ES-I3 (cell line): Measurements from ENCODE around the gene SLC48A1.

Source experiments
- H3K36me3 ChIP-seq: 2 replicates; pipeline ENCODE4 v1.6.1; 2013; ENCODE audit warnings: mild to moderate bottlenecking, low read length, control low read depth, moderate library complexity; ENCODE audit not compliant: insufficient read depth
- H3K4me1 ChIP-seq: 2 replicates; pipeline ENCODE4 v1.6.1; 2013; ENCODE audit warnings: mild to moderate bottlenecking, control low read depth, low read length; ENCODE audit not compliant: insufficient read depth
- H3K9ac ChIP-seq: 2 replicates; pipeline ENCODE4 v1.6.1; 2013; ENCODE audit warnings: low read depth, mild to moderate bottlenecking, low read length, moderate library complexity
- H3K9me3 ChIP-seq: 2 replicates; pipeline ENCODE4 v1.6.1; 2013; ENCODE audit warnings: mild to moderate bottlenecking, low read length, moderate library complexity; ENCODE audit not compliant: control insufficient read depth, insufficient read depth

SLC48A1 gene

DNA sequence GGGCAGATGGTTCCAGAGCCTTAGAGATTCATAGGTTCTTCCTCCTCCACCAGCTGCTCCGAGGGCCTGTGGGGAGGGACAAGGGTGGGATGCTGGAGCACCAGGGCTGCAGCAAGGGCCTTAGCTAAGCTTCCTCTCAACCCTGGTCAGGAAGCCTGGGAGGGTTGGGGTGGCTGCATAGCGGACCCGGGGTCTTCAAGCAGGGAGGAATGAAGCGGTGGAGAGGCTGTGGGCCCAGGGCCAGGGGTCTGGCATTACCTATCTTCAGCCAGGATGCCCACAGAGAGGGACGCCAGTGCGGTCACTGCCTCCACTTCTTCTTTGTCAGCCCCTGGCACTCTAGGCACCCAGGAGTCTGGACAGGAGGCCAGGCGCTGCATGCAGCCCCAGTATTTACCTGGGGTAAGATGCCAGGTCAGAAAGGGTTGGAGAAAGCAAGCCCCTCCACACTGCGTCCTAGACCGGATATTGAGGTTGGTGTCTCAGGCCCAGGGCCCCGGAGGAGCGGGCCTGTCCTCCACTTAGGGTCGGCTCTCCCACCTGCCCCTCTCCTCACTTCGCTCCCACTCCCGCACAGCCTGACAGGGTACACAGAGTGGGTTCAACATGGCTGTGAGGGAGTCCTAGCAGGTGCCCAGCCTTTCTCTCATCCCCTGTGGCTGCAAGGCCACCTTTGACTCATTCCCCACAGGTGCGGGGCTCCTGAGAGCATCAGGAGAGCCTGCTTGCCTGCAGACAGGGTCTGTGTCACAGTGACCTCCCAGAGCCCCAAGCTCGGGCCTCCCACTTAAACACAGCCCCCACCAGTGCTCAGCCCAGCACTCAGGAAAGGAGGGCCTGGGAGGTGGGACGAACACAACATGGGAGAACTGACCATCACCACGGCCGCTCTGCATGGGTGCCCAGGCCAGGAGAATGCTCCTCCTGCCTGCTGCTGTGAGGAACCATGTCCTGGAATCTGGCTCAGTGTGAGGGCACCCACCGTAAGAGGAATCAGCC is 11.1 kb downstream of the SLC48A1 start:
- H3K9ac ChIP-seq = no peak overlapping the region
- H3K4me1 ChIP-seq = peaks cover under 1% of the 10 kb centered on the region; the same call in 1 of the 2 replicates
- no peaks in the 10 kb centered on the region for H3K9me3 ChIP-seq
- H3K36me3 ChIP-seq = peaks cover 7% of the 10 kb centered on the region

DNA sequence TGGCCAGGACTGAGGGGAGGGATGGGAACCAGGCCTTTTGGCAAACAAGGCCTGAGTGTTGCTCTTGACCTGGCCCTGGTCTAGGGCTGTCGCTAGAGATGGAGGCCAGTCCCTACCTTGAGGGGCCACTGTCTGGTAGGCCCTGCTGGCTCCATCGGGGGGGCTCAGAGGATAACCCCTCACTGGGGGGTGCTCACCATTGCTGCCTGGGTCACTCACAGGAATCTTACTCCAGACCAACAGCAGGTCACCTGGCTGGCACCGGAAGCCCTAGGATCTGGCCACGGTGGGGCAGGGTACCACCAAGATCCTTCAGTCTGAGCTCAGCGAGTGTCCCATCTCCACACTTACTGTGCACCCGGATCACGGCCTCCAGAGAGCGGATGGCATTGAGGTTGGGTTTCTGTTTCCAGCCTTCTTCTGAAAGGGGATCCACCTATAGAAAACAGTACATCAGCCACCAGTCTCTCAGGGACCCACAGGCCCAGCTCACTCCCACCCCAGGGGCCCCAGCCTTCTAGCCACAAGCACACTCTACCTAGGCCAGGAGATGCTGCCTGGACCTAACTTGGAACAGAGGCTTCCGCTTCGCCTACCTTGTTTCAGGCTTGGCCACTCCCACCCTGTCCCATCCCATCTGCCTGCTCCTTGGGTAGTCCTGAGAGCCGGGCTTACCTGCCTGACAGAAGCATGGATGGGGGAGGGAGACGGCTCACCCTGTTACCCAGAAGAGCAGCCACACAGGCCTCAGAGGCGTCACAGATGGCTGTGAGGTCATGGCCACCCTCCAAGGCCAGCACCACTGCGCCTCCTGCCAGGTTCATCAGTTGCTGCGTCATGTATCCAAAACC is 12.2 kb downstream of the SLC48A1 start:
- peaks cover 7% of the 10 kb centered on the region for H3K36me3 ChIP-seq

DNA sequence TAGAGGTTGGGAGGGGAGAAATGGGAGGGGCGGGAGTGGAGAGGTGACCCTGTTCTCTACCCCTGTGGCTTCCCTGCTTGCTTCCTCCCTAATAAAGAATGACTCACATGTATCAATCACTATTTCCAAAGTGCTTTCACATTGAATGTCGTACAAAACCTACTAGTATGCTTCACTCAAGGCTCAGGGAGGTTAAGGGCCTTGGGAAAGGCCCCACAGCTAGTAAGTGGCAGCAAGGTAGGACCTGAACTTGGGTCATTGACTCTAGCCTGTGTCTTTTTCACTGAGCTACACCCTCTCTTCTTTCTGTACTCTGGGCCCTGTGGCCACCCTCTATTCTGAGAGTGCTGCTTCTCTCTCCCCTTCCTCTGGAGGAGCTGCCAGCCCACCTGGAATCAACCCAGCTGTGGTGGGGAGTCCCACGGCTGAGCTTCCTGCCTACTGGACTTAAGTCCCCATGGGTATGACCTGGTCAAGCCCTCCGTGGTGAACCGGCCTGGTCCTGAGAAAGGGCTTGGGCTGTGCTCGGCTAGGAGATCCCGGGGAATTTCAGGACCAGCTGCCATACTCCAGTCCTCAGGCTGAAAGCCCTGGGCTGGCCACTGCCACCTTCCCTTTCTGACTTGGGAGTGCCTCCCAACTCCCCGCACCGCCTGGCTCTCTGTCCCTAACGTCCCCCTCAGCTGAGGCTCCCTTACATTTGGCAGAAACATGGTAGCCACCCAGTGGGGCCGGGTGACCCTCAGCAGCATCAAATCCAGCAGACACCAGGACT is 13.0 kb downstream of the SLC48A1 start:
- H3K9ac ChIP-seq = no peak overlapping the region
- H3K36me3 ChIP-seq = peaks cover 7% of the 10 kb centered on the region

More for the DNA sequence above, 12.2 kb downstream of the SLC48A1 start:
- Histone ChIP-seq H3K9me3 (no peaks in the 10 kb centered on the region), H3K9ac (no peak overlapping the region), H3K4me1 (no peaks in the 10 kb centered on the region)

DNA sequence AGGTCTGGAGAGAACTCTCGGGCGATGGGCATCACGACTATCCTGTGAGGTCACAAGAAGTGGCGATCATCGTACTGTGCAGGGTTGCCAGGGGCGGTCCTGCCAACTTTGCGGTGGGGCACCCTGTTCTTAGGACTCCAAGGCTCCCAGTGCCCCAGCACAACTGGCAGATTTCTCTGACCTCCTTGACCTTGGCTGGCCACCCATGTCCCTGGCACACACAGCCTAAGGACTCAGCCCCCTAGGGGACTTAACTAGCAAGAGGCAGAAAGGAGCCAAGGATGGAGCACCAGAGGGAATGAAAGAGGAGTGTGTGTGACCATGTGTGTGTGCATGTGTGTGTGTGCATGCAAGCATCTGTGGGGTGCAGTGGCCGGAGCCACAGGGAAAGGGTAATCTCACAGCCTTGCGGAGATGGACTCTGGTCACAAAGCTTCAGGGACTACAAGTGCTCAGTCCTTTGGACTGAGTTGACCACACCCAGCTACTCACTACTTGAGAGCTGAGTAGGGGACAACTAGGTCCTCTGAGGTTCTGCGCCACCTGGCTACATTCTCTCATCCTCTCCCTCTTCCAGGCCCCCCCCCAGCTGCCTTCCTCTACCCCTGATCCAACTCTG is 13.7 kb downstream of the SLC48A1 start:
- Histone ChIP-seq H3K9ac (no peak overlapping the region), H3K36me3 (peaks cover 7% of the 10 kb centered on the region), H3K4me1 (no peaks in the 10 kb centered on the region), H3K9me3 (no peaks in the 10 kb centered on the region)

More for the DNA sequence above, 13.0 kb downstream of the SLC48A1 start:
- no peaks in the 10 kb centered on the region for H3K4me1 ChIP-seq
- no peaks in the 10 kb centered on the region for H3K9me3 ChIP-seq

DNA sequence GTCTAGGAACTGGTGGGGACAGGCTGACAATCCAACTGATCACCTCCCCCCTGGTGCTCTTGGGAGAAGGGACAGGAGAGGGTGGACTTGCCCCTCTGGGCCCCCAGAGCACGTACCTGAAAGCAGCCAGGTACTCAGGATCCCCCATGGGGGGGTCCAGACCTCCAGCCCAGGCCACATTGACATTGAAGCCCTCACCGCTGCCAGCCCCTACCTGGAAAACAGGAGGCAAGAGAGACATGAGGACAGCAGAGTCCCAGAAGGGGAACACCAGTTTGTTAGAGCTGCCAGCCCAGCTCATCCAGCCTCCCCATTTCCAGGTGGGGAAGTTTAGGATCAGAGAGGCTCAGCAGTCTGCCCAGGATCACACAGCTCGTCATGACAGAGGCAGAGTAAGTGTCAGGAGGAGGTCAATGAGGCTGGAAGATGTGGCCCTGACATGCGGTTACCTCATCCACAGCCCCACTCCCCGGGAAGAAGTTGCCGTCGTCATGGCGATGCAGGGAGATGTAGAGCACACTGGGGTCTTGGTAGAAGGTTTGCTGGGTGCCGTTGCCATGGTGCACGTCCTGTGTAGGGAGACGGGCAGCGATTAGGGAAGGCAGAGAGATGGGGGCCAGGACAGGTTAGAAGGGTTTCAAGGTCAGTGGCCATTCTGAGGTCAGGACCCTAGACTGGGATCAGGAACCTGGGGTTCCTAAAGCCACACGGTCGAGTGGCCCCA is 14.7 kb downstream of the SLC48A1 start:
- H3K4me1 ChIP-seq = no peaks in the 10 kb centered on the region
- H3K36me3 ChIP-seq = peaks cover 12% of the 10 kb centered on the region
- no peaks in the 10 kb centered on the region for H3K9me3 ChIP-seq
- no peak overlapping the region for H3K9ac ChIP-seq

DNA sequence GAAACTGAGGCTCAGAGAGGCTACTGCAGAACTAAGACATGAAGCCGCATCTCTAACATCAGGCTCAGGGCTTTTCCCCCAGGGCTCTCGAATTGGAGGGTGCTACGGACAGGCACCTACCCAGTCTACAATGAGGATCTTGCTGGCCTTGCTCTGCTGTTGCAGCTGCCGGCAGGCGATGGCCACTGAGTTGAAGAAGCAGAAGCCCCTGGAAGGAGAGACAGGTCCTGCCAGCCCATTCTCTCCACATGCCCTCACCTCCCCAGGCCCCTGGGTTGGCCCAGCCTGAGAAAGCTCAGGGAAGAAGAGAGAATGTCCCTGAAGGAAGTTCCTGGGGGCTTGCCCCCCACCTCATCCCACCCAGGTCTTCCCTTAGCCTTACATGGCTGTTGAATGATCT is 16.1 kb downstream of the SLC48A1 start:
- Histone ChIP-seq H3K9ac (no peak overlapping the region), H3K36me3 (peaks cover 15% of the 10 kb centered on the region), H3K9me3 (no peaks in the 10 kb centered on the region), H3K4me1 (no peaks in the 10 kb centered on the region)

GRCh38 chr12:47789712-47790489 is 16.9 kb downstream of the SLC48A1 start:
- Histone ChIP-seq H3K4me1 (no peaks in the 10 kb centered on the region), H3K9me3 (no peaks in the 10 kb centered on the region), H3K9ac (no peak overlapping the region), H3K36me3 (peaks cover 20% of the 10 kb centered on the region)

- Histone ChIP-seq H3K9me3 (no peaks in the 10 kb centered on the region), H3K4me1 (no peaks in the 10 kb centered on the region), H3K36me3 (peaks cover 20% of the 10 kb centered on the region), H3K9ac (no peak overlapping the region)
Measured at GRCh38 chr12:47790676-47791350, 17.8 kb downstream of the SLC48A1 start.

GRCh38 chr12:47791351-47791746 is 18.3 kb downstream of the SLC48A1 start:
- no peaks in the 10 kb centered on the region for H3K4me1 ChIP-seq
- peaks cover 20% of the 10 kb centered on the region for H3K36me3 ChIP-seq
- no peak overlapping the region for H3K9ac ChIP-seq

DNA sequence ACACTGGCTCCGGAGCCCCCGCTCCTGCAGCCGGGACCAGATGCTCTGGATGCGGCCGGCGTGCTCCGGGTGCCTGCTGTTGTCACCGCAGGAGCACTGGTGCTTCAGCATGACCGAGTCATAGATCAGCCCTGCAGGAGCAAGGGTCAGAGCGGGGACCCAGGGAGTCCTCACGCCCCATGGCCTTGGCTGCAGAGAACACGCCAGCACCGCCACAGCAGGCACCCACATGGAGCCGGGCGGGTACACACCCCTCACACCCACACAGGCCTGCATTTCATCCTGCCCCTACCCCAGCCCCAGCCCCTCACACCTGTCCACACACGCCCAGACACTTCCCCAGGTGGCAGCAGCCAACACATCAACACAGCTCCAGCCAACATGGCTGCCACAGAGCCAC is 18.8 kb downstream of the SLC48A1 start:
- Histone ChIP-seq H3K4me1 (no peaks in the 10 kb centered on the region), H3K36me3 (peaks cover 15% of the 10 kb centered on the region), H3K9ac (no peak overlapping the region), H3K9me3 (no peaks in the 10 kb centered on the region)

More at GRCh38 chr12:47791351-47791746, 18.3 kb downstream of the SLC48A1 start:
- no peaks in the 10 kb centered on the region for H3K9me3 ChIP-seq

DNA sequence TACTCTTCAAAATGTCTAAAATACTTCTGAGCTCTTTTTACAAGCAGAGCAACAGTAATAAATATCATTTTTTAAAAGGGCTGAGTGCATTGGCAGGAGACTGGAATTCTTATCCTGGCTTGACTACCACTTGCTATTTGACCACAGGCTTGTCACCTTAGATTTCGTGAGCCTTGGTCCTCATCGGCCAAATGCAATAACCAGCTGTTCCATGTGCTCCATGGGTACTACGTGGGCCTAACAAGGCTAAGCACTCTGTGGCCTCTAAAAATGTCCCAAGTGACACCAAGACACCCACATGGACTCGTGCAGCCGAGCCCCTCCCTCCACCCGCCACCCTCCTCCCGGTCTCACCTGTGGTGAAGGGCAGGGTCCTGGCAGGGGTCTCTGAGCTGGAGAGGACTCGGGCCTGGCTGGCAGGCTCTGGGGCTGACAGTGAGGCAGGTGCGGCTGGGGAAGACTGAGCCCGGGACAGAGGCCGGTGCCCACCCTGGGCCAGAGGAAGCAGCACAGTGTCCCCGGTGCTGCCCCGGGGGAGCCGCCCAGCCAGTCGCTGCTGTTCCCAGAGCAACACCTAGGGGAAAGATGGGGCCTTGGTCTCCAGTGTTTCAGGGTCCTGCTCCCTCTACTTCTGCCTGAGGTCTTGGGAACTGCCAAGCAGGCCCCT is 20.1 kb downstream of the SLC48A1 start:
- H3K4me1 ChIP-seq = no peaks in the 10 kb centered on the region
- H3K9me3 ChIP-seq = no peaks in the 10 kb centered on the region
- no peak overlapping the region for H3K9ac ChIP-seq
- peaks cover 13% of the 10 kb centered on the region for H3K36me3 ChIP-seq

DNA sequence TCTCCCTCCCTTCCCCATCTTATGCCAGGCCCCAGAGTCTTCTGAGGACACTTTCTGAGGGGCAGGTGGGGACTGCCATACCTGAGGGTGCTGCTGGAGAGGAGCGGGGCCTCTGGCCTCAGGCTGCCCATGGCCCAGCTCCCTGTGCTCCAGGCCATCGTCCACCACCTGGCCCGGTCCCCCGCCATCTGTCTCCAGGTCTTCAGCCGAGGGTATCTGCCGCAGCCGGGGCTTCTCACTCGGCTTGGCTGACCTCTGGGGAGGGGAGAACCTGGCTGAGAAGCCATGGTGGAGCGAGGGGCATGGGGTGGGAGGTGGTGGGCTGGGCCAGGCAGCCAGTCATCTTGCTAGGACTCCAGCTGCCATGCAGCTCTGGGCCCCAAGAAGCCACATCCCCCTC is 21.6 kb downstream of the SLC48A1 start:
- no peak overlapping the region for H3K9ac ChIP-seq
- H3K4me1 ChIP-seq = no peaks in the 10 kb centered on the region
- peaks cover 13% of the 10 kb centered on the region for H3K36me3 ChIP-seq
- H3K9me3 ChIP-seq = no peaks in the 10 kb centered on the region
